ENCODE data around the gene ISM1.

GRCh38 chr20:13265941-13266340 is 44.9 kb downstream of the ISM1 start:
- TF ChIP-seq CTCF (IDR thresholded peaks at IDR 0.05; ENCODE audit: low read depth, low read length, poor library complexity, severe bottlenecking) (no peak), EZH2phosphoT487 (IDR thresholded peaks at IDR 0.05; ENCODE audit: borderline replicate concordance, low read length) (no peak)

Data from DOHH2 (cell line).